IMR-90 (cell line): ENCODE data around the gene PPM1K. TPM values are rescaled to one million over a fixed set of nuclear protein-coding genes. Genes with fewer than 3 reads are reported as not detected.

Experiments used
- ATAC-seq: fragments of 200-7000 bp; cut with Tn5 transposase; 2 replicates; pipeline ENCODE4 v1.9.1; 2020; ENCODE audit warnings: low read depth, mild to moderate bottlenecking, moderate library complexity
- BruUV-seq: library from RNA; stranded (reverse); fragments of 400-500 nt; replicated peaks from 2 replicates; lab custom pipeline; 2021; lab: Mats Ljungman, UMichigan
- CTCF ChIA-PET: fragments of 300-600 bp; formaldehyde crosslinking; extraction: SDS; loops from one replicate; lab custom pipeline; 2021; ENCODE audit warnings: antibody characterized with exemption; lab: Yijun Ruan, JAX
- POLR2A ChIA-PET: fragments of 300-600 bp; sonication (Branson Sonifier 250); formaldehyde crosslinking; loops from one replicate; lab custom pipeline; 2022; ENCODE audit warnings: antibody characterized with exemption; ENCODE audit not compliant: unreplicated experiment; lab: Charles Lee
- DNase-seq: peaks from one replicate; pipeline ENCODE4 v3.0.0; 2013
- H2AFZ ChIP-seq: replicated peaks from 2 replicates; pipeline ENCODE3; 2013; ENCODE audit warnings: low read length, mild to moderate bottlenecking; ENCODE audit not compliant: poor library complexity
- H2AK5ac ChIP-seq: 2 replicates; pipeline ENCODE4 v1.6.1; 2013; ENCODE audit warnings: low read depth, low read length, inconsistent platforms
- H2AK9ac ChIP-seq: replicated peaks from 2 replicates; pipeline ENCODE3; 2013; ENCODE audit warnings: mild to moderate bottlenecking, low read depth, low read length, moderate library complexity; ENCODE audit not compliant: poor library complexity
- H2BK120ac ChIP-seq: 2 replicates; pipeline ENCODE4 v1.6.1; 2013; ENCODE audit warnings: low read depth, low read length, inconsistent platforms
- H2BK15ac ChIP-seq: 3 replicates; pipeline ENCODE4 v1.6.1; 2013; ENCODE audit warnings: low read depth, low read length, inconsistent platforms
- H2BK20ac ChIP-seq: 2 replicates; pipeline ENCODE4 v1.6.1; 2013; ENCODE audit warnings: low read depth, mild to moderate bottlenecking, inconsistent platforms, low read length, moderate library complexity
- H2BK5ac ChIP-seq: 2 replicates; pipeline ENCODE4 v1.6.1; 2013; ENCODE audit warnings: mild to moderate bottlenecking, low read depth, low read length, inconsistent platforms; ENCODE audit not compliant: poor library complexity, severe bottlenecking
- H3K14ac ChIP-seq: replicated peaks from 2 replicates; pipeline ENCODE4 v1.6.1; 2013; ENCODE audit warnings: low read depth, low read length, inconsistent platforms
- H3K18ac ChIP-seq: 2 replicates; pipeline ENCODE4 v1.6.1; 2013; ENCODE audit warnings: low read depth, low read length, control low read depth
- H3K23ac ChIP-seq: 2 replicates; pipeline ENCODE4 v1.6.1; 2013; ENCODE audit warnings: low read depth, low read length, inconsistent platforms
- H3K27ac ChIP-seq: 2 replicates; pipeline ENCODE4 v1.5.1; 2013; ENCODE audit warnings: mild to moderate bottlenecking, control low read depth, low read length; ENCODE audit not compliant: insufficient read depth
- H3K27me3 ChIP-seq: 2 replicates; pipeline ENCODE4 v1.6.1; 2013; ENCODE audit warnings: low read length; ENCODE audit not compliant: control insufficient read depth, insufficient read depth
- H3K36me3 ChIP-seq: 2 replicates; pipeline ENCODE4 v1.6.1; 2013; ENCODE audit warnings: low read length, mixed read lengths; ENCODE audit not compliant: control insufficient read depth, insufficient read depth
- H3K4ac ChIP-seq: 2 replicates; pipeline ENCODE4 v1.6.1; 2013; ENCODE audit warnings: low read depth, low read length, inconsistent platforms
- H3K4me1 ChIP-seq: 2 replicates; pipeline ENCODE4 v1.6.1; 2013; ENCODE audit warnings: low read length, mixed read lengths; ENCODE audit not compliant: control insufficient read depth, insufficient read depth
- H3K4me2 ChIP-seq: 2 replicates; pipeline ENCODE4 v1.6.1; 2013; ENCODE audit warnings: low read depth, mild to moderate bottlenecking, control low read depth, low read length, moderate library complexity
- H3K4me3 ChIP-seq: 2 replicates; pipeline ENCODE4 v1.5.1; 2013; ENCODE audit warnings: low read depth, mild to moderate bottlenecking, control low read depth, low read length, moderate library complexity; ENCODE audit not compliant: insufficient read depth
- H3K56ac ChIP-seq: 2 replicates; pipeline ENCODE4 v1.6.1; 2013; ENCODE audit warnings: low read length, inconsistent platforms; ENCODE audit not compliant: insufficient read depth; ENCODE audit errors: extremely low read depth
- H3K79me1 ChIP-seq, 2 experiments: 2 replicates each; pipeline ENCODE4 v1.6.1; 2013; ENCODE audit warnings: low read length in 2 of 2, inconsistent platforms in 1 of 2, low read depth in 1 of 2
- H3K9ac ChIP-seq: 2 replicates; pipeline ENCODE4 v1.6.1; 2013; ENCODE audit warnings: low read depth, low read length, control low read depth
- H3K9me1 ChIP-seq: 2 replicates; pipeline ENCODE4 v1.6.1; 2013; ENCODE audit warnings: low read length, inconsistent platforms; ENCODE audit not compliant: insufficient read depth
- H3K9me3 ChIP-seq: 2 replicates; pipeline ENCODE4 v1.6.1; 2013; ENCODE audit warnings: low read length; ENCODE audit not compliant: control insufficient read depth, insufficient read depth
- H4K20me1 ChIP-seq: 2 replicates; pipeline ENCODE4 v1.6.1; 2013; ENCODE audit warnings: low read length, inconsistent platforms; ENCODE audit not compliant: insufficient read depth
- H4K5ac ChIP-seq: 2 replicates; pipeline ENCODE4 v1.6.1; 2013; ENCODE audit warnings: mild to moderate bottlenecking, low read depth, low read length, control low read depth
- H4K8ac ChIP-seq, 2 experiments: 2 replicates each; pipeline ENCODE4 v1.6.1; 2013; ENCODE audit warnings: low read depth in 2 of 2, low read length in 2 of 2, control low read depth in 1 of 2, inconsistent platforms in 1 of 2
- H4K91ac ChIP-seq: 2 replicates; pipeline ENCODE4 v1.6.1; 2013; ENCODE audit warnings: low read depth, low read length, inconsistent platforms; ENCODE audit not compliant: insufficient read depth
- CEBPB ChIP-seq: IDR thresholded peaks from 2 replicates; pipeline ENCODE4 v1.6.1; 2012; ENCODE audit warnings: low read depth, low read length, improper control_type of control experiment
- CTCF ChIP-seq: conservative IDR thresholded peaks from 2 replicates; pipeline ENCODE4 v1.5.1; 2012; ENCODE audit warnings: mild to moderate bottlenecking, low read depth, low read length, improper control_type of control experiment
- FOS ChIP-seq: fragments of 150-350 bp; IDR thresholded peaks from 2 replicates; pipeline ENCODE4 v1.6.1; 2016; ENCODE audit warnings: low read depth, low read length
- MAFK ChIP-seq: IDR thresholded peaks from 2 replicates; pipeline ENCODE4 v1.6.1; 2012; ENCODE audit warnings: low read depth, low read length, improper control_type of control experiment
- MXI1 ChIP-seq: IDR thresholded peaks from 2 replicates; pipeline ENCODE4 v1.6.1; 2012; ENCODE audit warnings: low read depth, mild to moderate bottlenecking, low read length, moderate library complexity, borderline replicate concordance
- POLR2A ChIP-seq: IDR thresholded peaks from 2 replicates; pipeline ENCODE4 v1.6.1; 2012; ENCODE audit warnings: mild to moderate bottlenecking, low read depth, low read length
- RAD21 ChIP-seq: IDR thresholded peaks from 2 replicates; pipeline ENCODE4 v1.6.1; 2012; ENCODE audit warnings: low read length, improper control_type of control experiment
- RCOR1 ChIP-seq: IDR thresholded peaks from 2 replicates; pipeline ENCODE4 v1.6.1; 2012; ENCODE audit warnings: mild to moderate bottlenecking, low read length, improper control_type of control experiment; ENCODE audit not compliant: insufficient replicate concordance
- RFX5 ChIP-seq: IDR thresholded peaks from 2 replicates; pipeline ENCODE4 v1.8.0; 2012; ENCODE audit warnings: low read depth, mild to moderate bottlenecking, low read length, moderate library complexity
- SMC3 ChIP-seq: fragments of 150-350 bp; IDR thresholded peaks from 2 replicates; pipeline ENCODE4 v1.6.1; 2016; ENCODE audit warnings: low read depth, mild to moderate bottlenecking, antibody characterized with exemption, low read length, moderate library complexity
- WGBS, 2 experiments: methylation state at CpG; one replicate each; pipeline versions ENCODE4 v1.1.5 to v1.1.7; 2013; ENCODE audit warnings: missing lambda C conversion rate in 2 of 2; ENCODE audit not compliant: insufficient read length in 1 of 2; ENCODE audit errors: extremely low coverage in 2 of 2; 5-methylcytosine and 5-hydroxymethylcytosine counted together
- dilution Hi-C: fragments of 300-500 bp; cut with HindIII; formaldehyde crosslinking; loops from one replicate; pipeline ENCODE4 v1.14.3; 2018; ENCODE audit warnings: low sequenced_read_pairs; ENCODE audit not compliant: unreplicated experiment
- in situ Hi-C: fragments of 300-500 bp; cut with MboI; formaldehyde crosslinking; loops from 3 replicates; pipeline ENCODE4 v1.14.3; 2019; ENCODE audit warnings: low sequenced_read_pairs, inconsistent platforms, mixed read lengths
- intact Hi-C: fragments of 100-400 bp; cut with micrococcal nuclease; formaldehyde crosslinking; loops from 2 replicates; pipeline ENCODE4 v1.10.0; 2022
- polyA plus RNA-seq, 3 experiments: library from polyadenylated mRNA; depleted of rRNA; stranded (reverse); fragments of >200 nt; gene quantifications; 2 replicates each; pipeline ENCODE4 v1.2.3, GENCODE V29; 2012; ENCODE audit warnings: low replicate concordance in 1 of 3
- total RNA-seq: library from RNA; depleted of rRNA; stranded (reverse); fragments of >200 nt; gene quantifications from 2 replicates; pipeline ENCODE4 v1.2.3, GENCODE V29; 2012

The PPM1K gene
- total and polyA plus RNA-seq, 2 of the 4 experiments (the other 2 are of a cell fraction) = 6.1 to 11.5 TPM

GRCh38 chr4:88247148-88247547 is 37.2 kb downstream of the PPM1K start:
- Histone ChIP-seq H3K4ac (no peak overlapping the region), H3K18ac (no peak overlapping the region), H2AK5ac (no peak overlapping the region), H2BK15ac (no peak overlapping the region), H2BK120ac (no peak overlapping the region), H3K4me1 (no peaks in the 10 kb centered on the region), H2BK5ac (no peak overlapping the region), H3K36me3 (no peaks in the 10 kb centered on the region), H3K9ac (no peak overlapping the region), H3K27ac (no peak overlapping the region), H3K9me3 (no peaks in the 10 kb centered on the region), H3K4me2 (no peak overlapping the region), H2BK20ac (no peak overlapping the region), H2AFZ (no peak overlapping the region), H4K8ac (no peak overlapping the region), H2AK9ac (no peak overlapping the region), H4K91ac (no peak overlapping the region), H3K56ac (no peak overlapping the region), H4K5ac (no peak overlapping the region), H3K79me1 (no peaks in the 10 kb centered on the region), H3K27me3 (no peaks in the 10 kb centered on the region; the same call in none of the 2 replicates), H3K14ac (no peak overlapping the region), H3K23ac (no peak overlapping the region), H4K20me1 (no peaks in the 10 kb centered on the region), H3K9me1 (no peaks in the 10 kb centered on the region), H3K4me3 (no peak overlapping the region)
- WGBS, 2 experiments = no CpG with 5 or more reads among the region's 3 CpGs
- POLR2A ChIA-PET = no interaction called here
- in situ Hi-C loops (no loop called here), dilution Hi-C loops (loop anchor here (25.0 kb wide), 1 partner anchor 265 kb away; the partner anchor contains the start of gene PYURF), intact Hi-C loops (no loop called here)
- TF ChIP-seq POLR2A = no peak
- TF ChIP-seq CTCF = no peak
- TF ChIP-seq SMC3 = no peak
- no peak for TF ChIP-seq RFX5
- no peak for TF ChIP-seq MAFK
- no peak for TF ChIP-seq MXI1
- no peak for TF ChIP-seq CEBPB
- TF ChIP-seq RAD21 = no peak
- no peak for TF ChIP-seq FOS
- no peak for TF ChIP-seq RCOR1
- no TSS peak for BruUV-seq
- CTCF ChIA-PET = no interaction called here
- DNase-seq (no peak), ATAC-seq (no peak)
